IMR-90 (cell line): ENCODE measurements around the gene TRAF3IP1. TPM values are rescaled to one million over a fixed set of nuclear protein-coding genes. Genes with fewer than 3 reads are reported as not detected.
A peak's percentile ranks its signal among the peaks of the same experiment; 100 is the strongest.

Source experiments
- ATAC-seq: fragments of 200-7000 bp; cut with Tn5 transposase; 2 replicates; pipeline ENCODE4 v1.9.1; 2020; ENCODE audit warnings: low read depth, mild to moderate bottlenecking, moderate library complexity
- BruUV-seq: library from RNA; stranded (reverse); fragments of 400-500 nt; replicated peaks from 2 replicates; lab custom pipeline; 2021; lab: Mats Ljungman, UMichigan
- CTCF ChIA-PET: fragments of 300-600 bp; formaldehyde crosslinking; extraction: SDS; loops from one replicate; lab custom pipeline; 2021; ENCODE audit warnings: antibody characterized with exemption; lab: Yijun Ruan, JAX
- POLR2A ChIA-PET: fragments of 300-600 bp; sonication (Branson Sonifier 250); formaldehyde crosslinking; loops from one replicate; lab custom pipeline; 2022; ENCODE audit warnings: antibody characterized with exemption; ENCODE audit not compliant: unreplicated experiment; lab: Charles Lee
- DNase-seq: peaks from one replicate; pipeline ENCODE4 v3.0.0; 2013
- H2AFZ ChIP-seq: replicated peaks from 2 replicates; pipeline ENCODE3; 2013; ENCODE audit warnings: low read length, mild to moderate bottlenecking; ENCODE audit not compliant: poor library complexity
- H2AK5ac ChIP-seq: 2 replicates; pipeline ENCODE4 v1.6.1; 2013; ENCODE audit warnings: low read depth, low read length, inconsistent platforms
- H2AK9ac ChIP-seq: replicated peaks from 2 replicates; pipeline ENCODE3; 2013; ENCODE audit warnings: mild to moderate bottlenecking, low read depth, low read length, moderate library complexity; ENCODE audit not compliant: poor library complexity
- H2BK120ac ChIP-seq: 2 replicates; pipeline ENCODE4 v1.6.1; 2013; ENCODE audit warnings: low read depth, low read length, inconsistent platforms
- H2BK15ac ChIP-seq: 3 replicates; pipeline ENCODE4 v1.6.1; 2013; ENCODE audit warnings: low read depth, low read length, inconsistent platforms
- H2BK20ac ChIP-seq: 2 replicates; pipeline ENCODE4 v1.6.1; 2013; ENCODE audit warnings: low read depth, mild to moderate bottlenecking, inconsistent platforms, low read length, moderate library complexity
- H2BK5ac ChIP-seq: 2 replicates; pipeline ENCODE4 v1.6.1; 2013; ENCODE audit warnings: mild to moderate bottlenecking, low read depth, low read length, inconsistent platforms; ENCODE audit not compliant: poor library complexity, severe bottlenecking
- H3K14ac ChIP-seq: replicated peaks from 2 replicates; pipeline ENCODE4 v1.6.1; 2013; ENCODE audit warnings: low read depth, low read length, inconsistent platforms
- H3K18ac ChIP-seq: 2 replicates; pipeline ENCODE4 v1.6.1; 2013; ENCODE audit warnings: low read depth, low read length, control low read depth
- H3K23ac ChIP-seq: 2 replicates; pipeline ENCODE4 v1.6.1; 2013; ENCODE audit warnings: low read depth, low read length, inconsistent platforms
- H3K27ac ChIP-seq: 2 replicates; pipeline ENCODE4 v1.5.1; 2013; ENCODE audit warnings: mild to moderate bottlenecking, control low read depth, low read length; ENCODE audit not compliant: insufficient read depth
- H3K27me3 ChIP-seq: 2 replicates; pipeline ENCODE4 v1.6.1; 2013; ENCODE audit warnings: low read length; ENCODE audit not compliant: control insufficient read depth, insufficient read depth
- H3K36me3 ChIP-seq: 2 replicates; pipeline ENCODE4 v1.6.1; 2013; ENCODE audit warnings: low read length, mixed read lengths; ENCODE audit not compliant: control insufficient read depth, insufficient read depth
- H3K4ac ChIP-seq: 2 replicates; pipeline ENCODE4 v1.6.1; 2013; ENCODE audit warnings: low read depth, low read length, inconsistent platforms
- H3K4me1 ChIP-seq: 2 replicates; pipeline ENCODE4 v1.6.1; 2013; ENCODE audit warnings: low read length, mixed read lengths; ENCODE audit not compliant: control insufficient read depth, insufficient read depth
- H3K4me2 ChIP-seq: 2 replicates; pipeline ENCODE4 v1.6.1; 2013; ENCODE audit warnings: low read depth, mild to moderate bottlenecking, control low read depth, low read length, moderate library complexity
- H3K4me3 ChIP-seq: 2 replicates; pipeline ENCODE4 v1.5.1; 2013; ENCODE audit warnings: low read depth, mild to moderate bottlenecking, control low read depth, low read length, moderate library complexity; ENCODE audit not compliant: insufficient read depth
- H3K56ac ChIP-seq: 2 replicates; pipeline ENCODE4 v1.6.1; 2013; ENCODE audit warnings: low read length, inconsistent platforms; ENCODE audit not compliant: insufficient read depth; ENCODE audit errors: extremely low read depth
- H3K79me1 ChIP-seq, 2 experiments: 2 replicates each; pipeline ENCODE4 v1.6.1; 2013; ENCODE audit warnings: low read length in 2 of 2, inconsistent platforms in 1 of 2, low read depth in 1 of 2
- H3K9ac ChIP-seq: 2 replicates; pipeline ENCODE4 v1.6.1; 2013; ENCODE audit warnings: low read depth, low read length, control low read depth
- H3K9me1 ChIP-seq: 2 replicates; pipeline ENCODE4 v1.6.1; 2013; ENCODE audit warnings: low read length, inconsistent platforms; ENCODE audit not compliant: insufficient read depth
- H3K9me3 ChIP-seq: 2 replicates; pipeline ENCODE4 v1.6.1; 2013; ENCODE audit warnings: low read length; ENCODE audit not compliant: control insufficient read depth, insufficient read depth
- H4K20me1 ChIP-seq: 2 replicates; pipeline ENCODE4 v1.6.1; 2013; ENCODE audit warnings: low read length, inconsistent platforms; ENCODE audit not compliant: insufficient read depth
- H4K5ac ChIP-seq: 2 replicates; pipeline ENCODE4 v1.6.1; 2013; ENCODE audit warnings: mild to moderate bottlenecking, low read depth, low read length, control low read depth
- H4K8ac ChIP-seq, 2 experiments: 2 replicates each; pipeline ENCODE4 v1.6.1; 2013; ENCODE audit warnings: low read depth in 2 of 2, low read length in 2 of 2, control low read depth in 1 of 2, inconsistent platforms in 1 of 2
- H4K91ac ChIP-seq: 2 replicates; pipeline ENCODE4 v1.6.1; 2013; ENCODE audit warnings: low read depth, low read length, inconsistent platforms; ENCODE audit not compliant: insufficient read depth
- CTCF ChIP-seq: conservative IDR thresholded peaks from 2 replicates; pipeline ENCODE4 v1.5.1; 2012; ENCODE audit warnings: mild to moderate bottlenecking, low read depth, low read length, improper control_type of control experiment
- MAFK ChIP-seq: IDR thresholded peaks from 2 replicates; pipeline ENCODE4 v1.6.1; 2012; ENCODE audit warnings: low read depth, low read length, improper control_type of control experiment
- WGBS, 2 experiments: methylation state at CpG; one replicate each; pipeline versions ENCODE4 v1.1.5 to v1.1.7; 2013; ENCODE audit warnings: missing lambda C conversion rate in 2 of 2; ENCODE audit not compliant: insufficient read length in 1 of 2; ENCODE audit errors: extremely low coverage in 2 of 2; 5-methylcytosine and 5-hydroxymethylcytosine counted together
- dilution Hi-C: fragments of 300-500 bp; cut with HindIII; formaldehyde crosslinking; loops from one replicate; pipeline ENCODE4 v1.14.3; 2018; ENCODE audit warnings: low sequenced_read_pairs; ENCODE audit not compliant: unreplicated experiment
- in situ Hi-C: fragments of 300-500 bp; cut with MboI; formaldehyde crosslinking; loops from 3 replicates; pipeline ENCODE4 v1.14.3; 2019; ENCODE audit warnings: low sequenced_read_pairs, inconsistent platforms, mixed read lengths
- intact Hi-C: fragments of 100-400 bp; cut with micrococcal nuclease; formaldehyde crosslinking; loops from 2 replicates; pipeline ENCODE4 v1.10.0; 2022
- polyA plus RNA-seq, 3 experiments: library from polyadenylated mRNA; depleted of rRNA; stranded (reverse); fragments of >200 nt; gene quantifications; 2 replicates each; pipeline ENCODE4 v1.2.3, GENCODE V29; 2012; ENCODE audit warnings: low replicate concordance in 1 of 3
- total RNA-seq: library from RNA; depleted of rRNA; stranded (reverse); fragments of >200 nt; gene quantifications from 2 replicates; pipeline ENCODE4 v1.2.3, GENCODE V29; 2012

The TRAF3IP1 gene
- total and polyA plus RNA-seq, 2 of the 4 experiments (the other 2 are of a cell fraction) = 5.9 to 8.3 TPM

- no peaks in the 10 kb centered on the region; the same call in 1 of the 2 replicates for H3K36me3 ChIP-seq
- in situ Hi-C loops = no loop called here
- POLR2A ChIA-PET = no interaction called here
These were observed 68.5 kb downstream of the TRAF3IP1 start for GRCh38 chr2:238388794-238389193.

More at GRCh38 chr2:238388794-238389193, 68.5 kb downstream of the TRAF3IP1 start:
- Histone ChIP-seq H2AK5ac (no peak overlapping the region), H3K4me3 (no peak overlapping the region), H3K4me1 (peaks cover 4% of the 10 kb centered on the region), H3K27me3 (no peaks in the 10 kb centered on the region), H3K79me1 (peaks cover 0 to 4% of the 10 kb centered on the region in 2 experiments; a peak in 2 of 4 replicates), H4K8ac (no peak overlapping the region), H3K14ac (no peak overlapping the region), H3K9me1 (peaks cover 4% of the 10 kb centered on the region; the same call in 1 of the 2 replicates), H3K23ac (no peak overlapping the region), H4K20me1 (no peaks in the 10 kb centered on the region), H2BK120ac (no peak overlapping the region), H3K18ac (no peak overlapping the region), H2AFZ (no peak overlapping the region), H2BK15ac (no peak overlapping the region), H4K91ac (peak overlapping the region; percentile 48; the same call in 1 of the 2 replicates), H2BK20ac (0 out of 2 replicates have a peak overlapping the region, but pooled peaks have one; percentile 36), H3K27ac (no peak overlapping the region), H3K4me2 (no peak overlapping the region), H2BK5ac (no peak overlapping the region), H3K9me3 (no peaks in the 10 kb centered on the region), H3K4ac (no peak overlapping the region), H3K9ac (no peak overlapping the region), H2AK9ac (no peak overlapping the region), H4K5ac (no peak overlapping the region), H3K56ac (no peak overlapping the region)
- DNase-seq = no peak
- no TSS peak for BruUV-seq
- intact Hi-C loops = no loop called here
- dilution Hi-C loops = no loop called here
- TF ChIP-seq MAFK (no peak), CTCF (no peak)
- WGBS, 2 experiments = 65% methylated on average over 2 of the region's 8 CpGs; no CpG with 5 or more reads in 1 of the 2 experiments
- CTCF ChIA-PET = interaction anchor here (0.7 kb wide), 1 partner anchor 200 kb away, joined by 3 read pairs; no protein-coding TSS in a partner anchor
- ATAC-seq = no peak
